GM12878 (cell line): ENCODE measurements around the gene MAML2. TPM values are rescaled to one million over a fixed set of nuclear protein-coding genes. Genes with fewer than 3 reads are reported as not detected.

ENCODE experiments used
- ATAC-seq: fragments of 200-7000 bp; cut with Tn5 transposase; 3 replicates; pipeline ENCODE4 v1.9.1; 2020; ENCODE audit warnings: mild to moderate bottlenecking, moderate library complexity
- BruUV-seq: library from RNA; stranded (reverse); fragments of 400-500 nt; replicated peaks from 2 replicates; lab custom pipeline; 2021; lab: Mats Ljungman, UMichigan
- CTCF ChIA-PET: fragments of 300-600 bp; sonication (Branson Sonifier 250); formaldehyde crosslinking; extraction: SDS; loops from one replicate; lab custom pipeline; 2021; ENCODE audit warnings: inconsistent platforms; lab: Yijun Ruan, JAX
- POLR2A ChIA-PET: fragments of 350-600 bp; formaldehyde crosslinking; extraction: SDS; loops from one replicate; lab custom pipeline; 2021; ENCODE audit warnings: inconsistent platforms; lab: Charles Lee
- RAD21 ChIA-PET: fragments of 300-600 bp; sonication (Branson Sonifier 250); formaldehyde crosslinking; loops from one replicate; lab custom pipeline; 2023; ENCODE audit warnings: antibody characterized with exemption; ENCODE audit not compliant: unreplicated experiment; lab: Charles Lee
- SMC1A ChIA-PET: fragments of 300-600 bp; sonication (Branson Sonifier 250); formaldehyde crosslinking; loops from one replicate; lab custom pipeline; 2023; ENCODE audit not compliant: unreplicated experiment, uncharacterized antibody; lab: Charles Lee
- DNase-seq: peaks from one replicate; pipeline ENCODE4 v3.0.0-alpha.2; 2011; ENCODE audit warnings: low read depth, low spot score
- FAIRE-seq: peaks from 3 replicates; lab custom pipeline; 2011; peaks lifted over from hg19 to GRCh38; lab: Jason Lieb, UNC
- H2AFZ ChIP-seq: 2 replicates; pipeline ENCODE4 v1.6.0; 2011; ENCODE audit warnings: low read depth, low read length, control low read depth; ENCODE audit not compliant: control insufficient read depth
- H3K27ac ChIP-seq: 2 replicates; pipeline ENCODE4 v1.5.1; 2011; ENCODE audit warnings: control low read depth; ENCODE audit not compliant: control insufficient read depth, insufficient read depth
- H3K27me3 ChIP-seq, 2 experiments: replicated peaks in 1 of 2; 2 replicates each; pipeline versions ENCODE4 v1.6.0 to v1.6.1; 2011; ENCODE audit warnings: low read length in 1 of 2; ENCODE audit not compliant: control insufficient read depth in 2 of 2, insufficient read depth in 2 of 2
- H3K36me3 ChIP-seq, 2 experiments: 2 replicates each; pipeline ENCODE4 v1.5.1; 2011; ENCODE audit warnings: low read length in 1 of 2; ENCODE audit not compliant: control insufficient read depth in 2 of 2, insufficient read depth in 2 of 2
- H3K4me1 ChIP-seq: 2 replicates; pipeline ENCODE4 v1.6.1; 2011; ENCODE audit warnings: mild to moderate bottlenecking, low read length, moderate library complexity, mixed read lengths; ENCODE audit not compliant: control insufficient read depth, insufficient read depth
- H3K4me2 ChIP-seq: 2 replicates; pipeline ENCODE4 v1.6.0; 2011; ENCODE audit warnings: control low read depth; ENCODE audit not compliant: control insufficient read depth, insufficient read depth
- H3K4me3 ChIP-seq: fragments of 200-600 bp; sonication (generic); 2 replicates; pipeline ENCODE4 v1.5.1; 2016
- H3K79me2 ChIP-seq: 2 replicates; pipeline ENCODE4 v1.6.0; 2011; ENCODE audit warnings: low read length; ENCODE audit not compliant: control insufficient read depth, insufficient read depth
- H3K9ac ChIP-seq: 2 replicates; pipeline ENCODE4 v1.8.0; 2011; ENCODE audit warnings: low read length, control low read depth, mixed read lengths; ENCODE audit not compliant: control insufficient read depth, insufficient read depth
- H3K9me3 ChIP-seq: replicated peaks from 3 replicates; pipeline ENCODE4 v1.5.1; 2011; ENCODE audit warnings: mild to moderate bottlenecking, low read length; ENCODE audit not compliant: control insufficient read depth, insufficient read depth
- H4K20me1 ChIP-seq: 2 replicates; pipeline ENCODE4 v1.6.0; 2011; ENCODE audit not compliant: control insufficient read depth, insufficient read depth
- IKZF1 ChIP-seq: fragments of 450-650 bp; conservative IDR thresholded peaks from 2 replicates; pipeline ENCODE4 v1.6.1; 2017; ENCODE audit warnings: antibody characterized with exemption, mild to moderate bottlenecking
- MEF2A ChIP-seq: IDR thresholded peaks from 2 replicates; pipeline ENCODE4 v1.6.1; 2011; ENCODE audit warnings: low read depth, mild to moderate bottlenecking, low read length, moderate library complexity; ENCODE audit not compliant: insufficient read depth
- MTA2 ChIP-seq: fragments of 450-650 bp; IDR thresholded peaks from 2 replicates; pipeline ENCODE4 v1.6.1; 2016; ENCODE audit warnings: low read depth, mild to moderate bottlenecking, moderate library complexity
- POLR2AphosphoS5 ChIP-seq: IDR thresholded peaks from 2 replicates; pipeline ENCODE4 v1.6.1; 2011; ENCODE audit warnings: mild to moderate bottlenecking, low read length, inconsistent platforms
- RFX5 ChIP-seq: IDR thresholded peaks from 2 replicates; pipeline ENCODE4 v1.6.1; 2011; ENCODE audit warnings: low read depth, low read length, improper control_type of control experiment
- RUNX3 ChIP-seq: IDR thresholded peaks from 2 replicates; pipeline ENCODE4 v1.6.1; 2012; ENCODE audit warnings: low read length, inconsistent platforms
- SMAD1 ChIP-seq: fragments of 450-650 bp; IDR thresholded peaks from 2 replicates; pipeline ENCODE4 v1.6.1; 2018; ENCODE audit warnings: mild to moderate bottlenecking, low read depth; ENCODE audit not compliant: partially characterized antibody
- ZNF687 ChIP-seq: fragments of 450-650 bp; IDR thresholded peaks from 2 replicates; pipeline ENCODE4 v1.6.1; 2017; ENCODE audit warnings: mild to moderate bottlenecking, moderate library complexity
- WGBS: methylation state at CpG from one replicate; pipeline ENCODE4 v1.1.6; 2016; ENCODE audit warnings: low lambda C conversion rate; ENCODE audit not compliant: insufficient replicate concordance, insufficient coverage; ENCODE audit errors: missing lambda C conversion rate; 5-methylcytosine and 5-hydroxymethylcytosine counted together
- in situ Hi-C: fragments of 300-500 bp; cut with MboI; formaldehyde crosslinking; loops from 9 replicates; pipeline ENCODE4 v1.14.3; 2018; ENCODE audit warnings: mixed read lengths
- intact Hi-C: fragments of 100-400 bp; cut with micrococcal nuclease; formaldehyde crosslinking; loops from one replicate; pipeline ENCODE4 v1.14.2; 2022; ENCODE audit not compliant: unreplicated experiment
- polyA plus RNA-seq, 11 experiments: library from polyadenylated mRNA; depleted of rRNA in 4 of 11; unstranded in 6 of 11; stranded (reverse) in 5 of 11; fragments of >200 nt; fragmentation: Nextera tagmentation in 4 of 11; fragmentation: Illumina TruSeq in 1 of 11; extraction: Ambion mirVana in 4 of 11; extraction: Trizol in 1 of 11; gene quantifications; 1 replicate in 1 of 11; 2 replicates in 10 of 11; pipeline versions ENCODE4 v1.2.1 to v1.2.3, GENCODE V29; 2011 to 2016; ENCODE audit warnings: inconsistent platforms in 2 of 11, missing spikeins in 2 of 11, low read depth in 1 of 11
- total RNA-seq, 4 experiments: library from RNA; depleted of rRNA in 3 of 4; stranded (reverse); fragments of >200 nt in 3 of 4; fragmentation: Illumina TruSeq in 1 of 4; extraction: Trizol in 1 of 4; gene quantifications; 2 replicates each; pipeline versions ENCODE4 v1.2.1 to v1.2.3, GENCODE V29; 2013 to 2021
- TF ChIP-seq, protein P1 (sequence below): IDR thresholded peaks from 2 replicates; pipeline ENCODE4 v1.6.1; 2012; ENCODE audit warnings: improper control_type of control experiment, low read depth, low read length; ENCODE audit not compliant: insufficient replicate concordance

The MAML2 gene
- total and polyA plus RNA-seq, 10 of the 15 experiments (the other 5 are each of a cell fraction or from before 2014, with no cell fraction given), result 2.5 to 15.1 (median 12.0) TPM

- H3K79me2 ChIP-seq, result no peaks in the 10 kb centered on the region
- H3K4me3 ChIP-seq, result no peak overlapping the region
- FAIRE-seq, result no peak
- H3K4me1 ChIP-seq, result 0 out of 2 replicates have a peak, but pooled peaks cover under 1% of the 10 kb centered on the region
- ChIA-PET CTCF (no interaction called here), SMC1A (interaction anchor here (0.6 to 2.0 kb wide), 3 partner anchors 16 to 1141 kb away, joined by 3 to 7 read pairs (median 7); no protein-coding TSS in a partner anchor), RAD21 (no interaction called here), POLR2A (interaction anchor here (0.5 to 0.7 kb wide), 3 partner anchors 152 to 967 kb away, joined by 3 to 5 read pairs (median 4); no protein-coding TSS in a partner anchor)
- DNase-seq, result no peak
- no peak for ATAC-seq
- in situ Hi-C loops (no loop called here), intact Hi-C loops (no loop called here)
- no peak overlapping the region for H2AFZ ChIP-seq
- H4K20me1 ChIP-seq, result no peaks in the 10 kb centered on the region; the same call in 1 of the 2 replicates
- H3K27me3 ChIP-seq, result no peaks in the 10 kb centered on the region
- H3K36me3 ChIP-seq, result no peaks in the 10 kb centered on the region
- no peaks in the 10 kb centered on the region for H3K9me3 ChIP-seq
- BruUV-seq, result no TSS peak
- H3K9ac ChIP-seq, result no peak overlapping the region
- H3K4me2 ChIP-seq, result no peak overlapping the region
- no peak overlapping the region for H3K27ac ChIP-seq
- TF ChIP-seq, protein P1, sequence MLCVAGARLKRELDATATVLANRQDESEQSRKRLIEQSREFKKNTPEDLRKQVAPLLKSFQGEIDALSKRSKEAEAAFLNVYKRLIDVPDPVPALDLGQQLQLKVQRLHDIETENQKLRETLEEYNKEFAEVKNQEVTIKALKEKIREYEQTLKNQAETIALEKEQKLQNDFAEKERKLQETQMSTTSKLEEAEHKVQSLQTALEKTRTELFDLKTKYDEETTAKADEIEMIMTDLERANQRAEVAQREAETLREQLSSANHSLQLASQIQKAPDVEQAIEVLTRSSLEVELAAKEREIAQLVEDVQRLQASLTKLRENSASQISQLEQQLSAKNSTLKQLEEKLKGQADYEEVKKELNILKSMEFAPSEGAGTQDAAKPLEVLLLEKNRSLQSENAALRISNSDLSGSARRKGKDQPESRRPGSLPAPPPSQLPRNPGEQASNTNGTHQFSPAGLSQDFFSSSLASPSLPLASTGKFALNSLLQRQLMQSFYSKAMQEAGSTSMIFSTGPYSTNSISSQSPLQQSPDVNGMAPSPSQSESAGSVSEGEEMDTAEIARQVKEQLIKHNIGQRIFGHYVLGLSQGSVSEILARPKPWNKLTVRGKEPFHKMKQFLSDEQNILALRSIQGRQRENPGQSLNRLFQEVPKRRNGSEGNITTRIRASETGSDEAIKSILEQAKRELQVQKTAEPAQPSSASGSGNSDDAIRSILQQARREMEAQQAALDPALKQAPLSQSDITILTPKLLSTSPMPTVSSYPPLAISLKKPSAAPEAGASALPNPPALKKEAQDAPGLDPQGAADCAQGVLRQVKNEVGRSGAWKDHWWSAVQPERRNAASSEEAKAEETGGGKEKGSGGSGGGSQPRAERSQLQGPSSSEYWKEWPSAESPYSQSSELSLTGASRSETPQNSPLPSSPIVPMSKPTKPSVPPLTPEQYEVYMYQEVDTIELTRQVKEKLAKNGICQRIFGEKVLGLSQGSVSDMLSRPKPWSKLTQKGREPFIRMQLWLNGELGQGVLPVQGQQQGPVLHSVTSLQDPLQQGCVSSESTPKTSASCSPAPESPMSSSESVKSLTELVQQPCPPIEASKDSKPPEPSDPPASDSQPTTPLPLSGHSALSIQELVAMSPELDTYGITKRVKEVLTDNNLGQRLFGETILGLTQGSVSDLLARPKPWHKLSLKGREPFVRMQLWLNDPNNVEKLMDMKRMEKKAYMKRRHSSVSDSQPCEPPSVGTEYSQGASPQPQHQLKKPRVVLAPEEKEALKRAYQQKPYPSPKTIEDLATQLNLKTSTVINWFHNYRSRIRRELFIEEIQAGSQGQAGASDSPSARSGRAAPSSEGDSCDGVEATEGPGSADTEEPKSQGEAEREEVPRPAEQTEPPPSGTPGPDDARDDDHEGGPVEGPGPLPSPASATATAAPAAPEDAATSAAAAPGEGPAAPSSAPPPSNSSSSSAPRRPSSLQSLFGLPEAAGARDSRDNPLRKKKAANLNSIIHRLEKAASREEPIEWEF, result no peak
- TF ChIP-seq POLR2AphosphoS5, result no peak
- TF ChIP-seq RUNX3, result no peak
- TF ChIP-seq MEF2A, result no peak
- no peak for TF ChIP-seq SMAD1
- no peak for TF ChIP-seq IKZF1
- no peak for TF ChIP-seq MTA2
- no peak for TF ChIP-seq ZNF687
- TF ChIP-seq RFX5, result no peak
- WGBS, result 71% methylated on average over 8 of the region's 8 CpGs
Observed at GRCh38 chr11:96019810-96020747, 322.9 kb downstream of the MAML2 start.
